Right renal cortex interstitium (tissue), 3 donors: ENCODE data around the gene SMARCB1. TPM values are rescaled to one million over a fixed set of nuclear protein-coding genes. Genes with fewer than 3 reads are reported as not detected.

ENCODE experiments used
- DNase-seq, 3 donors: peaks; one replicate each; pipeline ENCODE4 v3.0.0-alpha.2; 2013; ENCODE audit warnings: low read depth in 3 of 3, low spot score in 2 of 3
- polyA plus RNA-seq, 3 donors: library from polyadenylated mRNA; unstranded; fragments of 120-200 nt; gene quantifications; one replicate each; pipeline ENCODE4 v1.2.1, GENCODE V29; 2013; ENCODE audit not compliant: insufficient read length in 3 of 3

Gene SMARCB1
- polyA plus RNA-seq, 3 donors = 205 to 225 (median 224) TPM

GRCh38 chr22:23801238-23801821 lies 14.6 kb downstream of the SMARCB1 start:
- DNase-seq = no peak

DNA sequence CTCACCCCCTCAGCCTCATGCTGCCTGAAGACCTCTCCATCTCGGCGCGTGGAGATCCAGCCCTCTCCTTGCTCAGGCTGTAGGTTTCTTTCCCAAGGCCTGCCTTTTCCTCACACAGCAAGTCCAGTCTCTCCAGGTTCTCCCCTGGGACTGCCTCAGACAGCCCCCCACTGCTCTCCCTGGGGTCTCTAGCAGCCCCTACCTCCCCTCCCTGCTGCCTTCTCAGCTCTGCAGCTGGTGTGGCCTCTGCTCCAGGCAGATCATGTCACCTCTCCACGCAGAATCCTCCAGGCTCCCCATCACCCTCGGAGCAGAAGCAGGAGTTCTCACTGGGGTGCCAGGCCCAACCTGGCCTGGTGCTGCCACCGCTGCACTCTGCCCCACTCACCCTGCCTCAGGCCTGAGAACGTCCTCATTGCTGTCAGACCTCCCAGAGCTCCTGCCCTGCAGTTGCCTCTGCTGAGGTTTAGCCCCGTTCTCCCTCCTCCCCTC lies 15.2 kb downstream of the SMARCB1 start:
- DNase-seq = no peak

DNA sequence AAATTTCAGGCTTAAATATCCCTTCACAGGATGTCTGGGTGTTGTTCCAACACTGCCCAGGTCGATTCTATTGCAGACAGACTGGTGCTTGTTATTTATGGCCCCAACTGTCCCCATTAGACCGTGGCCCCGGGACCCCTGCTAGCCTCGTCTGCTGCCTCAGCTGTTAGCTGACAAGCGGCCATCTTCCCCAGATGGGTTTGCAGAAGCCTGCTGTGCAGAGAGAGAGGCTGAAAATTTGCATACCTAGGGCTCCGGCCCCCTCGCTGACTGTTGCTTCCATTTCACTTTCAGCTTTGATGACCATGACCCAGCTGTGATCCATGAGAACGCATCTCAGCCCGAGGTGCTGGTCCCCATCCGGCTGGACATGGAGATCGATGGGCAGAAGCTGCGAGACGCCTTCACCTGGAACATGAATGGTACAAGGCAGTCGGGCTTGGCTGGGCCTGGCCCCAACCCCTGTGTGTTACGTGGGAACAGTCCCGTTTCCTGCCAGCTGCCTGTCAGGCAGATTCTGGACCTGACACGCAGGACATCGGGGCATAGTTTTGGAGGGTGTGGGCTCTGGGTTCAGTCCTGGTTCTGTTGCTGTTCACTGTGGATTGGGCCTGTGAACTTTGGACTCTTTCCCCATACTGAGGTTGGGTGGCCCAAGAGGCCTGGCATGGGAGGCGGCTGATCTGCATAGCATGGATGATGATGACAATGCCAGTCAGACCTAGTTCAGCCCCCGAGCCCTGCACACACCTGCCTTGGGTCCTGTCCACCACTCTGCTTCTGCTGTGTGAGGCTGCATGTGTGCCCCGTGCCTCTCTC lies 16.4 kb downstream of the SMARCB1 start:
- no peak for DNase-seq

DNA sequence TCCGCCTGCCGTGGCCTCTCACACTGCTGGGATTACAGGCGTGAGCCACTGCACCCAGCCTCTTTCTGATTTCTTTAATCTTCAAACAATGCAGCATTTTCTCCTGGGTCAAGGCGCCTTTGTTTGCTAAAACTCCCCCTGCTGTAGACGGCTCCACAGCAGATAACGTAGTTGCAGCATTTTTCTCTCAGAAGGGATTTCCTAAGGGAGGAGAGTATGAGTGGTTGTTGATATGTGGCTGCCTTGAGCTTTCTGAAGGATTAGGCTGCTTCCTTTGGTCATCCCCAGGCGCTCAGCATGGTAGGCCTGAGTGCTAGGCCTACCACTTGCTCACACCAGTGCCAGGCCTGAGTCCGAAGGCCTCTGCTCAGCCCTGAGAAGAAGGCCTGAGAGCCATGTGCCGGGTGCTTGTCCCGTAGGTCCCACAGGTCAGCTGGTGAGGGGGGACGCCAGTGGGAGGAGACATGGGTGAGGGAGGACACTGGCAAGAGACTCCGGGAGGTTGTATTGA lies 18.1 kb downstream of the SMARCB1 start:
- no peak for DNase-seq

- no peak for DNase-seq
Measured at GRCh38 chr22:23806837-23807236, 20.1 kb downstream of the SMARCB1 start.

DNA sequence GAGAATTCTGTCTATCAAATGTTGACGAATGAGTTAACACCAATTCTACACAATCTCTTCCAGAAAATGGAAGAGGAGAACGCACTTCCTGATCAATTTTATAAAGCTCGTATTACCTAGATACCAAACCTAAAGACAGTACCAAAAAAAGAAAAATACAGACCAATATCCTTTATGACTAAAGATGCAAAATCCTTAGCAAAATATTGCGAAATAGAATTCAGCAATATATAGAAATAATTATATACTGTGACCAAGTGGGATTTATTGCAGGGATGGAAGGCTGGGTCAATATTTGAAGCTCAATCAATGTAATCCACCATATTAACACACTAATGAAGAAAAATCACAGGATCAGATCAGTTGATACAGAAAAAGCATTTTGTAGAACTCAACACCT lies 25.6 kb downstream of the SMARCB1 start:
- DNase-seq = no peak

DNA sequence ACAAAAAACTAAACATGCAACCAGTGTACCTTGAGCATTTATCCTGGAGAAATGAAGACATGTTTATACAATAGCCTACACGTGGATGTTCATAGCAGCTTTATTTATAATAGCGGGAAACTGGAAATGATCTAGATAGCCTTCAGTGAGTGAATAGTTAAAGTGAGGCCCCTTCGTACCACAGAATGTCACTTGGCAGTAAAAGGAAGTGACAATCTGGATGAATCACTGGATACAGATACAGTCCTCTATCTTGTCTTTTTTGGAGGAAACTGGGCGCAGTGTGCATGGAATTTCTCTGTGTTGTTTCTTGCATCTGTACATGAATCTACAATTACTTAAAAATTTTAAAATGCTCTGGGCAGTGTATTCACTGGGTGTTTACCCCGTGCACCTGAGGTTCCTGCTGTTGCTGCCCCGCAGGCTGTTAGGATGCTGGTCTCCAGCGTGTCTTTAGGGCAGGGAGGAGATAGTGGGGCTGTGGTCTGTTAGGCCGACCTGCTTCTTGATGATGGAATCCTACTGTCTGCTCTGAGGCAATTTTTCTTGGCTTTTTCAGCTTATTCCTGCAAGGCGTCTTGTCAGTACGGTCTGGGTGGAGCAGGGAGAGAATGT lies 28.9 kb downstream of the SMARCB1 start:
- DNase-seq = no peak

GRCh38 chr22:23816156-23816976 lies 29.6 kb downstream of the SMARCB1 start:
- no peak for DNase-seq

DNA sequence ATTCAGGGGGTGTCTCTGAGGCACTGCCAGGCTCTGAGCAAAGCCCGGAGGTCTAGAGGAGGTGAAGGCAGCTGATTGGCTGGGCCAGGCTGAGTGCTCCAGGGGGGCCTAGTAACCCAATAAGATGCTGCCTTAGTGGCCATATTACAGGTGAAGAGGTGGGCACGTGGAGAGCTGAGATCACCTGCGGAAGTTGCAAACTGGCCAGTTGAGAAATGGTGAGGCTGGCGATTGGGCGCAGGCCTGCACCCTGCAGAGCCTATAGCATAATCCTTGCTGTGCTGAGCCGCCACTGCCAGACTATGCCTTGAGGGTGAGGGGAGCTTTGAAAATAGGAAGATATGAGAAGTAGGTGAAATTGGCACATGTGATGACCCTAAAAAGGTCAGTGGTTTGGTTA lies 30.4 kb downstream of the SMARCB1 start:
- DNase-seq = no peak

GRCh38 chr22:23818541-23818940 lies 31.8 kb downstream of the SMARCB1 start:
- no peak for DNase-seq

DNA sequence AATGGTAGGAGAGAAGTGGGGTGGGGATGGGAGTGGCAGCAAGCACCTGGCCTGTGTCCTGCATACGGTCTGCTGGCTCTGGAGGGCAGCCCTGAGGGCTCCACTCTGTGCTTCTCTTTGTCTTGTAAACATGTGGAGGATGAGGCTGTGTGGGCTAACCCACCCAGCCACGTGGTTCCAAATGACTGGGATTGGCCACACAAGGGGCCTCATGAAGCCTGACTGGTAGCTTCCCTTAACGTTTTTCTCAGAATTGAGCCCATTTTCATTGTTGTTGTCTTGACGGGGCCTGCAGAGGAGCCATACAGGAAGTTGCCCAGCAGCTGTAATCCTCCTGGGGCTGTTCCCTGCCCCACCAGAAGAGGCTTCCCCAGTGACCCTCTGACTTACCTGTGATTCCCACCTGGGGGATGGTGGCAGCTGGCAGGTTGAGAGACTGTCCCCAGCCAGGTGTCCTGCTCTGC lies 34.0 kb downstream of the SMARCB1 start:
- DNase-seq = no peak

DNA sequence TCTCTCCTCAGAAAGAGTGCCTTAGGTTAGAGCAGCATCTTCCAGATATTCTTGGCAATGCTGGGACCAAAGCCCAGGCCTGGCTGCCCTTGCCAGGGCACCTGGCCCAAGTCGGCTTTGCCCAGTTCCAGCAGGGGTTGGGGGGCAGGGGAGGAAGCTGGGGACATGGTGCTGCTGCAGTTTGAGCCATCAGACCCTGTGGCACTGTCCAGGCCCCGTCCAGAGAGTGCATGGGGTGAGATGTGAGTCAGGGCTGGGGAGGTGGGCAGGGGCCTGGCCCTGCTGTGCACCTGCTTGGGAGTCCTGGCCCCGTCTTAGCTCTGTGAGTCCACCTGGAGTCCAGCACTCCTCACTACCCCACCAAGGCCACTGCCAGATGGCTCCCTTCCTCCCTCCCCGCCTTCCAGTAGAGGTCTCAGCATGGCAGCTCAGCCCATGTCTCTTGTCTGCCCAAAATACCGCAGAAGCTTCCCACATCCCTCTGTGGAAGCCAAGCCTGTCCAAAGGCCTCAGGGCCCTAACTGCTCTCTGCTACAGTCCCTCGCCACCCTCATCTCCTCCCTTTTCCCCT lies 35.4 kb downstream of the SMARCB1 start:
- no peak for DNase-seq

DNA sequence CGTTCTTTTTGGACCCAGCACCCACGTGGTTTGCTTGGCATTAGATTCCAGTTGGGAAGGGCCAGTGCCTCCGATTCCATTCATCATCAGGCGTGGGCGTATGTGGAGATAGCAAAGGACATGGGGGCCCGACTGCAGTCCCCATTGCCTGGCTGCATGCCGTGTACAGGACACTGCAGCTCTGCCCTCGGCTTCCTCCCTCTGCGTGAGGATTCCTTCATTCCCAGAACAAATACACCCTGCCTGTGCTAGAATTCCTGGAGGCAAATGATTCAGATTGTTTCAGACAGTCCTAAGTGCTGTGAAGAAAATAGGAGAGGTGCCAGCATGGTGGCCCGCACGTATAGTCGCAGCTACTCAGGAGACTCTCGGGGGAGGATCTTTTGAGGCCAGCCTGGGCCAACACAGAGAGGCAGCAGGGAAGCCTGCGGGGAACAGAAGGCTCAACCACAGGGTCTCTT lies 36.6 kb downstream of the SMARCB1 start:
- no peak for DNase-seq

DNA sequence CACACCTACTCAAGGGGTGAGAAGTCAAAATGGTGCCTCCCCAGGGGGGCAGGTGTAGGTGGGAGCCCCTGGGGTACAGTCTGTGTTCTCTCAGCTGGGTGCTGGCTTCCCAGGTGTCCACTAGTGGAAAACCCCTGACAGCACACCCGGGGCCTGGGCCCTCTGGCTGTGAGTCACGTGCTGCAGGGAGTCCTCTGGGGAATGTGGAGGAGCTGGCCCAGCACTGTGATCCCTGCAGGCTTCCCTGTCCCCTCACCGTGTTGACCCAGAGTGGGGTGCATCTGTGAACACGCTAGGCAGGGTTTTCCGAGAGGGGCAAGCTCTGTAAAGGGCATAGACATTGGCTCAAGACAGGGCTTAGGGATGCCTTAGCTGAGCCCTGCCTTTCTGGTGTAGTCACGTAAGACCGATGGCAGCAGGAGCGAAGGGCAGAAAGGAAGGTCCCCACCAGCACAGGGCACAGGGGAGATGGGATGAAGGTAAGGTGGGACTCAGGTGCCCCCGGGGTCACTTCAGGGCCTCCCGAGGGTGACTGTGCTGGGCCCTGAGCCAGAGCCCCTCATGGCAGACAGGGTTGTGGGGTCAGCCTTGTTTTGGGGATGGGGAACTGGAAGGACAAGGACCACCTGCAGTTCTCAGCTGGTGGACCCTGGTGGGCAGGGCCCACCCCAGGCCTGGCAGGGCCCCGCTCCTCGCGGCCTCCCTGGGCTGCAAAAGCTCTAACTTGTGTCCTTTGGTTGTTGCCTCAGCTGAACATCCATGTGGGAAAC lies 37.9 kb downstream of the SMARCB1 start:
- DNase-seq = no peak

DNA sequence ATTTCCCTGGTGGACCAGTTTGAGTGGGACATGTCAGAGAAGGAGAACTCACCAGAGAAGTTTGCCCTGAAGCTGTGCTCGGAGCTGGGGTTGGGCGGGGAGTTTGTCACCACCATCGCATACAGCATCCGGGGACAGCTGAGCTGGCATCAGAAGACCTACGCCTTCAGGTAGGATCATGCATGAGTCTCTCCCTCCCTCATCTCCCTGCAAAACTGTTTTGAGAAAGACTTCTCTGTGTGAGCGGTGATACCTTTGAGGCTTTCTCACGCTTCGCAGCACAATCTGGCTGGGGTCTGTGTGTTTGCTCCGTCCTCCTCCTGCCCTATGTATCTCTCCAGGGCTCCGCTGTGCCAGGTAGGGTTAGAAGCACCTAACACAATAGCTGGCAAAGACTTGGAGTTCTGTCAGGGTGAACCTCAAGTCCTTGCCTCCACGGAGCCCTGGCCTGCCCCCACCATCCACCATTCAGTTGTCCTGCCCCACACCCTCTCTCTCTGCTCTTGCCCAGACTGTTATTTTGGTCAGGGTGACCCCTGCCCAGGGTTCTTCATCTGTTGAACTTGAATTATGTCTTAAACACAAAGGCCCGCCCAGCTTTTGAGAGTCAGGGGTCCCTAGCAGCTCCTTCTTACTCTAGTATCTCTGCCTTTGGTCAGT lies 38.6 kb downstream of the SMARCB1 start:
- DNase-seq = no peak

DNA sequence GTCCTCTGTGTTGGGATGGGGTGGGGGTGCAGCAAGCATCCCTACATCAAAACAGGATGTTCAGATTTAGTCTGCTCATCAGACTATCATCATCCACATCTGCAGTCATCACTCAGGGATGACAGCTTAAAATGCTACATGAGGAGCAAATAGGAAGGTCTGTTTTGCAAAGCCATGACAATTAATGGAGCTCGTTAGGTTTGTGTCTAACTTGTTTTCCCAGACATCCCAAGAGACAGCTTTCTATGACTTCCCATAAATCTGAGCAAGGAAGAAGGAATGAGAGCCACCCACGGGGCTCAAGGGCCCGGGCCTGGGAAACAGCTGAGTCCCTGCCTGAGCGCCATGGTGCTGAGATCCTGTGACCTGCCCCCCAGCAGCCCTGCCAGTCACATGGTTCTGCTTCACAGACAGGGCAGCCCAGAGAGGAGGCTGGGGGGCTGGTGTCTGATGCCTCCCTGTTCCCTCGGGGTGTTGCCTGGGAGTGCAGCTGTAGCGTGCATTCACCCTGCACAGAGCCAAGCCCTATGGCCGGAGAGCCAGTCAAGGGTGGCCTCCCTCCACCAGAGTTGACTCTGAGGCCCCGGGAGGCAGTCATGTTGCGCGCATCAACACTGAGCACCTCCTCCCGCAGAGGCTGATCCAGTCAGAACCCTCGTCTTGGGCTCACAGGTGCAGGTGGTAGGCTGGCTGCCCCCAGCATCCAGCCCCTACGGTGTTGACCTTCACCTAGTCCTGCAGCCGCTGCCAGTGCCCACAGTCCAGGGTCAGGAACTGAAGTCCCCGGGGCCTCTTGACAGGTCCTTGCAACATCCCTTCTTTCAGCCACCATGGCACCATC lies 40.0 kb downstream of the SMARCB1 start:
- DNase-seq = no peak

GRCh38 chr22:23827351-23827995 lies 40.7 kb downstream of the SMARCB1 start:
- DNase-seq = no peak
